Measurements from ENCODE around the gene TBC1D8.

GRCh38 chr2:100987536-100987935 is 163.6 kb downstream of the TBC1D8 start:
- no peak for TF ChIP-seq CTCF (IDR thresholded peaks at IDR 0.05; ENCODE audit: low read depth, low read length, poor library complexity, severe bottlenecking)
- TF ChIP-seq EZH2phosphoT487 (IDR thresholded peaks at IDR 0.05; ENCODE audit: borderline replicate concordance, low read length): no peak

Measured in DOHH2 (cell line).